Astrocyte (in vitro differentiated cells and primary cell): ENCODE results near the gene CLEC14A.

Source experiments
- CTCF ChIP-seq: IDR thresholded peaks from 2 replicates; pipeline ENCODE4 v1.5.1; 2011; ENCODE audit warnings: low read depth, mild to moderate bottlenecking, inconsistent platforms, low read length, moderate library complexity; ENCODE audit not compliant: insufficient read depth
- EZH2 ChIP-seq: IDR thresholded peaks from 2 replicates; pipeline ENCODE4 v1.6.1; 2012; ENCODE audit warnings: mild to moderate bottlenecking, low read length, inconsistent platforms; ENCODE audit not compliant: insufficient read depth

DNA sequence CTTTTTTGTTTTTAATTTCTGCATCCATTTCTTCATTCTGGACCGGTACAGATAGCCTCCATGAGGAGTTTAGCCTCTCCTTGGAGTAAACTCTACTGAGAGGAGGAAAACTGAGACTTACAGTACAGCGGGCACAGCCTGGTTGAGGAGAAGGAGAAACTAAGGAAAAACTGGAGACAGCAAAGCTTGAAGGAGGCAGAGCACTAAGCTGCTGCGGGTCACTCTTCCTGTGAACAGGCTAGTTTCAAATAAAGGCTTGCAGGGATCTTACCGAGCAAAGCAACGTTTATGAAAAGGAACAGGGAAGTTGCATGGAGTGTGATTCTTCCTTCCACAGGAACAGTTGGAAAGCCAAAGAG lies 48.5 kb downstream of the CLEC14A start:
- TF ChIP-seq CTCF, result no peak
- no peak for TF ChIP-seq EZH2
